DMS53 (cell line): Measurements from ENCODE around the gene CCDC150.
"Not testable (repeated sequence)": the region's sequence is repeated elsewhere in the genome, so short reads cannot be mapped to it uniquely, and the experiment has no call there.

Experiments
- DNase-seq: peaks from one replicate; lab custom pipeline; 2025; lab: John Stamatoyannopoulos, UW

The CCDC150 gene

DNA sequence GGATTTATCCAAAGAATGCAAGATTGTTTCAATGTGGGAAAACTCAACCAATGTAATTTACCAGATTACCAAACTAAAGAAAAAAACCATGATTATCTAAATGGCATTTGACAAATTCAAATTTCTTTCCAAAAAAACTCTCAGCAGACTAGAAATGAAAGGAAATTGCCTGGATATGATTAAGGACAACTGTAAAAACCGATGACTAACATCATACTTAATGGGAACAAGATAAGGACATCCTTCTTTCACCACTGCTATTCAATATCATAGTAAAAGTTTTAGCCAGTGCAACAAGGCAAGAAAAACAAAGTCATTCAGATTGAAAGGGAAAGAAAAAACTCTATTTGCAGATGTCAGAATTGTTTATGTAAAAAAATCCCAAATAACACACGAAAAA, 4.4 kb upstream of the CCDC150 start:
- DNase-seq = no peak

DNA sequence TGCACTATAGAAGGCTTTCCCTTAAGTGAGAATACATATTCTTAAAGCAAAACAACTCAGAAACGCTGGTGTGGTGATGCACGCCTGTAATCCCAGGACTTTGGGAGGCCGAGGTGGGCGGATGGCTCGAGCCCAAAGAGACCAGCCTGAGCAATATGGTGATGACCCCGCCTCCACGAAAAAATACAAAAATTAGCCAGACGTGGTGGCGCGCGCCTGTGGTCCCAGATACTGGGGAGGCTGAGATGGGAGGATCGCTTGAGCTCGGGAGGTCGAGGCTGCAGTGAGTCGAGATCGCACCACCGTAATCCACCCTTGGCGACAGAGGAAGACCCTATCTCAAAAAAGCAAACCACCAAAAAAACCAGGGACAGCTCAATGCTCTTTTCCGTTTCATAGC, 750 bp upstream of the CCDC150 start:
- no peak for DNase-seq

DNA sequence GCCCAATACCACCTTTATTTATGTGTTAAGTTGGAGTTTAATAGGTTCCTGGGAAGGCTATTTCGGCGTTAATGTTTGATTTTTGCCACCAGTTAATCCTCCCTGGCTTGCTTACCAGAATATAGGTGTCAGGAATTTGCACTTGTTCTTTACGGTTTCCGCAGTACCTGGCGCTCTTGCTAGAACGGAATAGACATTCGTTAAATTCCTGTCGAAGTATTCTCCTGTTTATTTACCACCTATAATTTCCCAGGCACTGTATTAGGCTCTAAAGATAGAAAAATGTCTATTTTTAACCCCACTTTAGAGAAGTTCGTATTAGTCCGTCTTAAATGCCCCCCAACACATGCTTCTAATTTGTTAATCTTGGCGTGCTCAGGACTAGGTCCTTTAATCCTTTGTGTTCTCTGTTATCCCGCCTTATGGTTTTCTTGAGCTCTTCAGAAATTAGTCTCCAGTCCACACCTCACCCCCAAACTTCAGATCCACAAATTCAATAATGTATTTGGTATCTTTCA, 575 bp downstream of the CCDC150 start:
- DNase-seq = peak; percentile 64

DNA sequence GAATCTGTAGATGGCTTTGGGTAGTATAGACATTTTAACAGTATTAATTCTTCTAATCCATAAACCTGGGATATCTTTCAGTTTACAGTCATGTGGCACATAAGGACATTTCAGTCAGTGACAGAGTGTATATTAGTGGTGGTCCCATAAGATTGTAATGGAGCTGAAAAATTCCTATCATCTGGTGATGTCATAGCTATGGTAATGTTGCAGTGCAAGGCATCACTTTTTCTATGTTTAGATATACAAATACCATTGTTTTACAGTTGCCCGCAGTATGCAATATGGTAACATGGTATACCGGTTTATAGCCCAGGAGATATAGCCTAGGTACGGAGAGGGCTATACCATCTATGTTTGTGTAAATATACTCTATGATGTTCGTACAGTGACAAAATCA, 9.7 kb downstream of the CCDC150 start:
- no peak for DNase-seq

DNA sequence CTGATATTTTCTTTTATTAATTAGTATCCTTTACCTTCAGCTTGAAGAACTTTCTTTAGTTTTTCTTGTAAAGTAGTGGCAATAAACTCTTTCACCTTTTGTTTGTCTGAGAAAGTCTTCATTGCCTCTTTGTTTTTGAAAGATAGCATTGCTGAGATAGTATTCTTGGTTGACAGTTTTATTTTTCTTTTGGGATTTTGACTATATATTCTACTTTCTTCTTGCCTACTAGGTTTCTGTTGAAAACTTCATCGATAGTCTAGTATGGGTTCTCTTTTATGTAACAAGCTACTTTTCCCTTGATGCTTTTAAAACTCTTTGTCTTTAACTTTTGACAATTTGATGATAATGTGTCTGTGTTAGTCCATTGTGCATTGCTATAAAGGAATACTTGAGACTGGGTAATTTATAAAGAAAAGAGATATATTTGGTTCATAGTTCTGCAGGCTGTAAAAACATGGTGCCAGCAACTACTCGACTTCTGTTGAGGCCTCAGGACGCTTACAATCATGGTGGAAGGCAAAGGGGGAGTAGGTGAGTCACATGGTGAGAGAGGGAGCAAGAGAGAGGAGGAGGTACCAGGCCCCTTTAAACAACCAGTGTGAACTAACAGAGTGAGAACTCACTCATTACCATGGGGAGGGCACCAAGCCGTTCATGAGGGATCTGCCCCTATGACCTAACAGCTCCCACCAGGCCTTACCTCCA, 12.0 kb downstream of the CCDC150 start:
- no peak for DNase-seq

DNA sequence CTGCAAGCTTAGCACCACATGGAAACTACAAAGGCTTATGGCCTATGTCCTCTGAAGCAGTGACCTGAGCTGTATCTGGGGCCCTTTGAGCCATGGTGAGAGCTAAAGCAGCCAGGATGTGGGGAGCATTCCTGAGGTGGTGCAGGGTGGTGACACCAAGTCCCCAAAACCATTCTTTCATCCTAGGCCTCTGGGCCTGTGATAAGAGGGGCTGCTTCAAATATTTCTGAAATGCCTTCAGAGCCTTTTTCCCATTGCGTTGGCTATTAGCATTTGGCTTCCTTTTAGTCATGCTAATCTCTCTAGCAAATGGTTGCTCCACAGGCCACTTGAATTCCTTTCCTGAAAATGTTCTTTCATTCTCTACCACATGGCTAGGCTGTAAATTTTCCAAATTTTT, 13.4 kb downstream of the CCDC150 start:
- no peak for DNase-seq

DNA sequence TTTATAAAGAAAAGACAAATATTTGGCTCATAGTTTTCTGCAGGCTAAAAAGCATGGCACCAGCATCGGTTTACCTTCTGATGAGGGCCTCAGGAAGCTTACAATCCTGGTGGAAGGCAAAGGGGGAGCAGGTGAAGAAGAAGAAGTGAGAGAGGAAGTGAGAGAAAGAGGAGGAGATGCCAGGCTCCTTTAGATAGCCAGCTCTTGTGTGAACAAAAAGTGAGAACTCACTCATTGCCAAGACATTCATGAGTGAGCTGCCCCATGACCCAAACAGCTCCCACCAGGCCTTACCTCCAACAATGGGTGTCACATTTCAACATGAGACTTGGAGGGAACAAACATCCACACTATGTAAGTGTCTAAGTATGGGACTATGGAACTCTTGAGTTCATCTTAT, 14.3 kb downstream of the CCDC150 start:
- DNase-seq = no peak

DNA sequence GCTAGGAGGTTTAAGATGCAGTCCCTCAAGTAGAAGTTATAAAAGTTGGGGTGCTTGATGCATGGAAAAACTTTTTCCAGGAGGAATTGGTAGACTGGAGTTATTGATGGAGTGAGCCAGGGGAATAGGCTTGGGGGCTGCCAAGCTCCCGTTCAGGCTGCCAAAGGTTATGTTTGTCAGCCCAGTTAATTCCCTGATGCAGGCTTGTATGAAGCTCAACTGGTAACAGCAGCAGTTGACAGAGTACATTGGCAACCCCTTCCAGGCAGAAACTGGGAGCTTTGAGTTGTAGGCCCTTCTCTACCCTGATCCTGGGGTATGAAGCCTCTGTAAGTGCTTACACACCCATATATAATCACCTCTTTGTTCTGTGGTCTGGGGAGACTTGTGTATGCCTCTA, 16.2 kb downstream of the CCDC150 start:
- no peak for DNase-seq

DNA sequence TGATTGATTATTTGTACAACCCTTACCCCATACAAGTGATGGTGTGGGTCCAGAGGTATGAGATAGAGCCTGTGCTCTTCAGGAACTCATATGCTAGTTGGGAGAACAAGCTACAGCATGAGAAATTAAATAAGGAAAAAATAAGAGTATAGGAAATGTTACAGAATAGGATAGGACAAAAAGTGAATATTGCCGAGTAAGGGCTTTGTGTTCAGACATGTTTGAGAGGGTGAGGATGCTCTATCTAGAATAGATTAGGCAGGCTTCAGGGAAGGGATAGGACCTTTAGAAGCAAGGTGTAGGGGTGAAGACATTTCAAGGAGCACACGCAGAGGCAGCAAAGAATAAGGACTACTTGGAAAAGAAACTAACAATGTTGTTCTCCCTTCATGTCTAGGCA, 17.8 kb downstream of the CCDC150 start:
- no peak for DNase-seq

DNA sequence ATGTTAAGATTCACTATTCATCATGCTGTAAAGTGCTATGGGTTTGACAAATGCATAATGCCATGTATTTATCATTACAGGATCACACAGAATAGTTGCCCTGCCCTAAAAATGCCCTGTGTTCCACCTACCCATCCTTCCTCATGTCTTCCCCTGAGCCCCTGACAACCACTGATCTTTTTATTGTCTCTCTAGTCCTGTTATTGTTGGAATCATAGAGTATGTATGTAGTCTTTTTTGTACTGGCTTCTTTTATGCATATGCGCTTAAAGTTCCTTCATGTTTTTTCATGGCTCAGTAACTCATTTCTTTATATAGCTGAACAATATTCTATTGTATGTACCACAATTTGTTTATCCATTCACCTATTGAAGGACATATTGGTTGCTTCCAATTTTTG, 20.3 kb downstream of the CCDC150 start:
- no peak for DNase-seq

DNA sequence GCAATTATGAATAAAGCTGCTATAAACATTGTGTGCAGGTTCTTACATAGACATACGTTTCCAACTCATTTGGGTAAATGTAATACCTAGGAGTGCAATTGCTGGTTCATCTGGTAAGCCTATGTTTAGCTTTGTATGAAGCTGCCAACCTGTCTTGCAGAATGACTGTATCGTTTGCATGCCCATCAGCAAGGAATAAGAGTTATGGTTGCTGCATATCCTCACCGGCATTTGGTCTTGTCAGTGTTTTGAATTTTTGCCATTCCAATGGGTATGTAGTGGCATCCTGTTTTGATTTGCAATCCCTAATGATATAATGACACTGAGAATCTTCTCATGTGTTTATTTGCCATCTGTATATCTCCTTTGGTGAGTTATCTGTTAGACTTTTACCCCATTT, 20.7 kb downstream of the CCDC150 start:
- DNase-seq = no peak

DNA sequence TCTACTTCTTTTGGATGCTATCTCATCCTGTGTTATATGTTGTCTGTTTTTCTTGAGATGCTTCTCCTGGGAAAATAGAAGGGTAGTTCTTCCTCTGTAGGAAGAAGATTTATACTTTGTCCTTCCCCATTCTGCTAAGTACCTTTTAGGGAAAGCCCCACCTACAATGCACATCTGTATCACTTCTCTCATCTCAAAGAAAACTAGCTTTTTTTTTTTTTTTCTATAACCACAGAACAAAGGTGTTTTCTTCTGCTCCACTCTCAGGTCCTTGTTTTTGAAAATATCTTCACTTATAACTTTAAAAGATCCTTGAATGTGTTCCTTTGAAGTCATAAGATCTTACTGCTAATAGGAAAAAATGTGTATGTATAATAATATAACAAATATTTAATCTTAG, 30.8 kb downstream of the CCDC150 start:
- no peak for DNase-seq

DNA sequence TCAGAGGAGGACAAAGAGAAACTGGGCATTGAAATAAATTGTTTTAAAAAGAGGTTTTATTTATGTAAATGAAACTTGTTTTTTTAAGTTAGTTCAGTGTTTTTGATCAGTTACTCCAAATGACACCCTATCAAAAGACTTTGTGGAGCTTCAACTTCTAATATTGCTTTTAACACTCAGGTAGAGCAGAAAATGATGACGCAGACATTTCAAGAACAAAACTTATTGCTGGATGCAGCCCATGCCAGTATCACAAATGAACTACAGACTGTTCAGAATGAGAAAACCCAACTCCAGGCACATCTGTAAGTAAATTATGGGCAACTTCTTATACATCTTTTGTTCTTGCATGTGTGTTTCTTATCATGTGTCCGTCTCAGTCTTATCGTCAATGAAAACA, 36.4 kb downstream of the CCDC150 start:
- no peak for DNase-seq

DNA sequence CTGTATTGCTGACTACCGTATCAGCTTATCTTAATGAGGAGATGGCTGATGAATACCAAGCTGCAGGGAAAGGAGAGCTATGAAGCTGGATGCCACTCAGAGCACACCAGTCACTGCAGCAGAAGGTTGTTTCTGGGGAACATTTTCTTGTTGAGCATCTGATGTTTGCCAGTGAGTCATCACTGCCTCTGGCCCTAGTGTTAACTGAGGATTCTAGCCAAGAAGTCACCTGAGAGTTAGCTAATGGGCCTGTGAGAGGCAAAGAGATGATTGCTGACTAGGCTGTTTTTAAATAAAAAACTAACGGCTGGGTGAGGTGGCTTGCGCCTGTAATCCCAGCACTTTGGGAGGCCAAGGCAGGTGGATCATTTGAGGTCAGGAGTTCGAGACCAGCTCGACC, 37.9 kb downstream of the CCDC150 start:
- DNase-seq = peak; percentile 60

DNA sequence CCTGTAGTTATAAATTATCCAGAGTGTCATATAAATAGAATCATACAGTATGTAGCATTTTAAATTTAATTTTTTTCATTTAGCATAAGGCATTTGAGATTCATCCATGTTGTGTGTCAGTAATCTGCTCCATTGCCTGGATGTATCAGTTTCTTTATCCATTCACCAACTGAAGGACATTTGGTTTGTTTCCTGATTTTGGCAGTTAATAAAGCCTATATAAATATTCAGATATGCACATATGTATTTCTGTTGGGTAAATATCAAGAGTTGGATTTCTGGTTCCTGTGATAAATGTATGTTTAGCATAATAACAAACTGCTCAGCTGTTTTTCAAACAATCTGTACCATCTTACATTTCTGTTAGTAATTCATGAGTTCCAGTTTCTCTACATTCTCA, 39.9 kb downstream of the CCDC150 start:
- no peak for DNase-seq

DNA sequence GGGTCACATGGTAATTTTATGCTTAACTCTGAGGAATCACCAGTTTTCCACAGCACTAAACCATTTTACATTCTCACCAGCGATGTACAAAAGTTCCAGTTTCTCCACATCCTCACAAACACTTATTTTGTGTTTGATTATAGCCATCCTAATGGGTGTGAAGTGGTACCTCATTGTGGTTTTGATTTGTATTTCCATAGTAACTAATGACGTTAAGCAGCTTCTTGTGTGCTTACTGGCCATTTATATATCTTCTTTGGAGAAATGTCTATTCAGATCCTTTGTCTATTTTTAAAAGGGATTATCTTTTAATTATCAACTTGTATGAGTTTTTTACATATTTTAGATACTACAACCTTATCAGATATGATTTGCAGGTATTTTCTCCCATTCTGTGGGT, 42.0 kb downstream of the CCDC150 start:
- DNase-seq = no peak

DNA sequence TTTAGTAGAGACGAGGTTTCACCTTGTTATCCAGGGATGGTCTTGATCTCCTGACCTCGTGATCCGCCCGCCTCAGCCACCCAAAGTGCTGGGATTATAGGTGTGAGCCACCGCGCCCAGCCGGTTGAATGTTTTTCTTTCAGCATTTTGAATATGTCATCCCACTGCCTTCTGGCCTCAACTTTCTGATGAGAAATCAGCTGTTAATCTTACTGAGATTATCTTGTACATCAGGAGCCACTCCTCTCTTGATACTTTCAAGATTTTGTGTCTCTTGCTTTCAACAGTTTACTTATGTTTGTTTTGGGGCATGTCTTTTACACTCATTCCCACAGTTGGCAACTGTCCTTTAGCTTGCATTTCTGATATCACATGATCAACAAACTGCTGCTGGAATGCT, 46.3 kb downstream of the CCDC150 start:
- DNase-seq = no peak

DNA sequence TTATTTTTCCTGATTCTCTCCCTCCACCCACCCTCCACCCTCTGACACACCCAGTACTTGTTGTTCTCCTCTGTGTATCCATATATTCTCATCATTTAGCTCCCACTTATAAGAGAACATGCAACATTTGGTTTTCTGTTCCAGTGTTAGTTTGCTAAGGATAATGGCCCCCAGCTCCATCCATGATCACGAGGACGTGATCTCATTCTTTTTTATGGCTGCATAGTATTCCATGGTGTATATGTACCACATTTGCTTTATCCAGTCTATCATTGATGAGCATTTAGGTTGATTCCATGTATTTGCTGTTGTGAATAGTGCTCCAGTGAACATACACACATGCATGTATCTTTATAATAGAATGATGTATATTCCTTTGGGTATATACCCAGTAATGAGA, 47.2 kb downstream of the CCDC150 start:
- not testable (repeated sequence) for DNase-seq

DNA sequence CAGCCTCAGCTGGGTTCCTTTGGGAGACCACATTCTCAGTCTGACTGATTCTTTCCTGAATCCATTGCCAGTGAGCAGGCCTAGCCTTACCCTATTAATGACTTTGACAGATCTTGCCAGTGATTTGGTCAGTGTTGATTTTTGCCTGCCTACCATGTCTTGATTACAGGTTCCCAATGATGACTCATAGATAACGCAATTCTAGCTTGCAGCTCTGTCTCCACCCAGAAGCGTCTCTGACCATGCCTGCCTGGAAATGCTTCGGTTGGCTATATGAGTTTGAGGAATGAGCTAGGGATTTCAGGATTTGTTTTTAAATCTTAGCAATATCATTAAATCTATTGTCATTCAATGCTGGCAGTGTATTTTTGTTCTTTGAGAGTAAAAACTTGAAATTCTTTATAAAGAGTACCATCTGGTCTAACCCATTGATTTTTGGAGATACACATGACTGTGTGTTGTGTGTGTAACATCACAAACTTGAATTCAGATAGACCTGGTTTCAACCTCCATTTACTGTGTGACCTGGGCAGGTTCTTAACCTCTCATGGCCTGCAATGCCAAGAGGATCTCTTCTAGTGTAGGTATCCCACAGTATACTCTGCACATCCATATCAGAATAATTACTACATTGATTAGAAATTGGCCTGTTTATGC, 57.0 kb downstream of the CCDC150 start:
- peak; percentile 66 for DNase-seq

DNA sequence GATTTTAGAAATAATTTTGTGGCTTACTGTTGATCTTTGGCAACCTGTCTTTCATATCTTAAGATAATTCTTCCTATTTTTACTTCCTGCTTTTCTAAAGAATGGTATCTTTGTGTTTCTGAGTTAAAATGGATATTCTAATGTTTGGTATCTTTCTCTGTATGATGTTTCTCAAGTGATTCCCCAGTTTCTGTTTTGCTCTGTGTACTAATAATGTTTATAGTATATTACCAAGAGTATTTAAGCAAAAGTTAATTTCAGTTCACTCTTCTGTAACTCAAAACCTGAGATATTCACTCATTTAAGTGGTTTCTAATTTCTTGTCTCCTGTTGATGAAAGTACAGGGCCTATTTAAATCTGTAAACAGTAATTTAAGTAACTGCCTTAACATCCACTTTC, 58.3 kb downstream of the CCDC150 start:
- no peak for DNase-seq

DNA sequence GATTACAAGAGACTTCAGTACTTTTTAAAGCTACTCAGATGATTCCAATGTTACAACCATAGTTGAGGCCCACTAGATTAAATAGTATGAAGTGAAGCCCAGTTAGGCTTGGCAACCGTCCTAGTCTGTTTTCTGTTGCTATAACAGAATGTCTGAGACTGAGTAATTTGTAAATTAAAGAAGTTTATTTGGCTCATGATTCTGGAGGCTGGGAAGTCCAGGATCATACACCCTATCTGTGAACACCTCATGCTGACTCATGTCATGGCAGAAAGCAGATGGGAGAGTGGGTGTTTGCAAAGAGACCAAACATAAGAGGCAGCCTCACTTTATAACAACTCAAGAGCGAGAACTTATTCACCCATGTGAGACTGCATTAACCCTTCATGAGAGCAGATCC, 63.1 kb downstream of the CCDC150 start:
- no peak for DNase-seq

DNA sequence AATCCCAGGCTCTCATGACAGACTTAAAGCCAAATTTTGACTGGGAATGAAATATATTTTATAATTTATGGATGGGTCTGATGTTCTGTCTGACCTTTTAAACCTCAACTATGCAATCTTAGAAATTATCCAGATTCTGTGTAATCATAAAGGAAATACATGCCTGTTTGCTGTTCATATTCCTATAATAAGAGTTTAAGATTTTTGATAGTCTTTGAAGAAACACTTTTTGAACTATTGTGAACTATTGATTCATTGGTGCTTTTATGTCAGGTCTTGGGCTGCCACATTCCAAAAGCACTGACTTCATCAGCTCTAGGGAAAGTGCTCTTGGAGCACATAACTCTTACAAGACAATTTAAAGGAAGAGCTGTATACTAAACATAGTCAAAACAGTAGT, 64.2 kb downstream of the CCDC150 start:
- DNase-seq = no peak

DNA sequence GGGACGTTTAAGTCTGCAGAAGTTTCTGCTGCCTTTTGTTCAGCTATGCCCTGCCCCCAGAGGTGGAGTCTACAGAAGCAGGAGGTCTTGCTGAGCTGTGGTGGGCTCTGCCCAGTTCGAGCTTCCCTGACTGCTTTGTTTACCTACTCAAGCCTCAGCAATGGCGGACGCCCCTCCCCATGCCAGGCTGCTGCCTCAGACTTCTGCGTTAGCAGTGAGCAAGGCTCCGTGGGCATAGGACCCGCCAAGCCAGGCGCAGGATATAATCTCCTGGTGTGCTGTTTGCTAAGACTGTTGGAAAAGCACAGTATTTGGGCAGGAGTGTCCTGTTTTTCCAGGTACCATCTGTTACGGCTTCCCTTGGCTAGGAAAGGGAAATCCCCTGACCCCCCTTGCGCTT, 70.5 kb downstream of the CCDC150 start:
- DNase-seq = not testable (repeated sequence)

DNA sequence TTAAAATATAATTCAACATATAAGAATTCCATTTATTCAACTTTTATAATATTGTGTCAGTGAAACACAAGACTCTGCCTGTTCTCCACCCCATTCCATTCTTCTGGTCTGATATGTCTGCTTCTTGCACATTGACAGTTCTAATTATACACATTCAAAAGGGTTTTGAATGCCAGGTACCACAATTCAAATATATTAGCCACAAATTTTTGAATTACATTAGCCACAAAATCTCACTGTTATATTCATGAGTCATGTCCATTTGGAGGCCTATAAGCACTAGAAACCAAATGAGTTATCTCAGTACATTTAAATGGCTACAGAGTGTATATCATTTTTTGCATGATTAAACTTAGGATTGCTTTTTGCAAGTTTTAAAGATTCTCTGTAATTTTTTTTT, 72.1 kb downstream of the CCDC150 start:
- no peak for DNase-seq
